Placental pericyte (primary cell): ENCODE measurements around the gene PARP9. TPM values are rescaled to one million over a fixed set of nuclear protein-coding genes. Genes with fewer than 3 reads are reported as not detected.

Experiments
- small RNA-seq: library from RNA; depleted of rRNA; stranded (forward); fragments of <200 nt; gene quantifications from one replicate; pipeline ENCODE3, GENCODE V24; 2012; ENCODE audit warnings: low replicate concordance
- total RNA-seq: library from RNA; depleted of rRNA; stranded (reverse); fragments of >200 nt; gene quantifications from 2 replicates; pipeline ENCODE4 v1.2.3, GENCODE V29; 2012

The PARP9 gene
- total RNA-seq = 12.5 and 20.5 TPM in 2 replicates

DNA sequence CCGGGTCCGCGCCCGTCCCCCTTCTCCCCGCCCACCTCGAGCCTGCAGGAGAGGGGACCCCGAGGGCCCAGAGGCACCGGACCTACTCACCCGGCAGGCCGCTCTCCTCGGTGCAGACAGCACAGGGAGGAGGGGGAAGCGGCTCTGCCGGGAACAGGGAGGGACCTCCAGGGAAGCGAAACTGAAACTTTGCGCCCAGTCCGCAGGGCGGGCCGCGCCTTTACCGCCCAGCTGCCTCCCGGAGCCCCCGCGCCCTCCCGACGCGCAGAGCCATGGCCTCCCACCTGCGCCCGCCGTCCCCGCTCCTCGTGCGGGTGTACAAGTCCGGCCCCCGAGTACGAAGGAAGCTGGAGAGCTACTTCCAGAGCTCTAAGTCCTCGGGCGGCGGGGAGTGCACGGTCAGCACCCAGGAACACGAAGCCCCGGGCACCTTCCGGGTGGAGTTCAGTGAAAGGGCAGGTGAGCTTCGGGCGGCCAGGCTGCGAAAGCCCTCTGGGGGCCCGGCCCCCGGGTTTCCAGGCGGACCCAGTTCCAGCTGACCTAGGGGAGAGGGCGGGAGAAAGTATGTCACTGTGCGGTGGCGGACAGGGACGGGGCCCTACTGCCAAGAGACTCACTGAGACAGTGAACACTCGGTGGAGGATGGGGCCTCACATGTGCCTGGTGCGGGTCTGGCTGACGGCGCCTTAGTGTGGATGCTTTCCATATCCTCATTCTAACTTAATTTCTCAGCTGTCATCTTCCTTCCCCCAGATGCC, at the start of gene PARP9, which contains the start of gene DTX3L:
Gene PARP9, minus strand, starts transcription at position 146 of the 758 bp plus-strand sequence. CDS start 4,680 bp downstream, outside the sequence.
Gene DTX3L, plus strand, starts transcription at position 184 of the 758 bp plus-strand sequence. Its CDS starts 89 bp downstream, at position 273.

GRCh38 chr3:122577409-122578031, 13.4 kb upstream of the PARP9 start, which contains the start of gene PARP15:
TSS of gene PARP15 (plus strand) at chr3:122577650. CDS start at chr3:122577668, 18 bp downstream.

DNA sequence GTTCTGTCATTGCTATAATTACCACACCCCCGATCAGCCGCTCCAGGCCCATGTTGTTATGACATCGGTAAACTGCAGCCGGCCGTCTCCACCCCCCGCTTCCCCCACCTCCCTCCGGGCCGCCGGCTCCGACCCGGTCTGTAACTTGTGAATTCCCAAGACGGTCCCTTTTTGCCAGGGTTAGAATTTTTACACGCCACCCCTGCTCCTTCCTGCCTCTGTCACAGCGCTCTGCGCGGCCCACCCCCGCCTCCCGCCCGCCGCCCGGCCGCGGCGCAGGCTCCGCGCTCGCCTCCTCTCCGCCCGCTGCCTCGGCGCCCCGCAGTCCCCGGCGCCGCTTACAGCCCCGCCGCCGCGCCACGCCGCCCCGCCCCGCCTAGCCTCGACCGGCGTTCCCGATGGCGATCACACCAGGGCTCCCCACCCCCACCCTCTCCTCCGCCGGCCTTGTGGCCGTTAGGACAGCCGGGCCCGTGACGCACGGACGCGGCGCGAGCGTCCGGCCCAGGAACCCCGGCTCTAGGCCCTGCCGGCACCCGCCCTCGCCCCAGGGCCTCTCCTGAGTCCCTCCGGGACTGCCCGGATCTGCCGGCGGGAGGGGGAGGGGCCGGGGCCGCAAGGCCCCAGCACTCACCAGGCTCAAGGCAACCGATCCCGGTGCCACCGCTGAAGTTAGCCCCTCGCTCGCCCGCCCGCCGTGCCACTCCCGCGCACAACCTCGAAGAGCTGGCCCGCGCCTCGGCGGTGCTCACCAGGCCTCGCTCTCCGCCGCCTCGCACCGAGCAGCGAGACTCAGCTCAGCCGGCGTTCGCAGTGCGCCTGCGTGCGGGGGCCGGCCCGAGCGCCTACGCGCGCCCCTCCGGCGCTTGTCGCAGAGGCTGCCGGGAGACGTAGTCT, 49.7 kb downstream of the PARP9 start, which contains the start of gene KPNA1:
Gene KPNA1, minus strand, starts transcription at position 817 of the 897 bp plus-strand sequence. CDS start 18,374 bp downstream, outside the sequence.

Small RNA genes within 50 kb of the gene (small RNA-seq; reads per million reads assigned to genes)
- not detected for gene AC096861.1

Other genes with a start within 250 kb of the PARP9 start
- 0.44 TPM in 1 of 2 replicates, not detected in the other for gene CSTA, start 239.1 kb downstream of the PARP9 start, total RNA-seq
- 17.3 and 27.3 TPM in 2 replicates for gene MIX23, start 181.1 kb downstream of the PARP9 start, total RNA-seq
- 4.3 and 5.5 TPM in 2 replicates for gene FAM162A, start 180.1 kb downstream of the PARP9 start, total RNA-seq
- 4.6 and 6.6 TPM in 2 replicates for gene WDR5B, start 148.2 kb downstream of the PARP9 start, total RNA-seq
- 36.1 and 44.2 TPM in 2 replicates for gene KPNA1, start 49.4 kb downstream of the PARP9 start, total RNA-seq
- 21.7 and 29.2 TPM in 2 replicates for gene DTX3L, start within 50 bp of the PARP9 start, total RNA-seq
- 0.14 and 0.22 TPM in 2 replicates for gene PARP15, start 13.3 kb upstream of the PARP9 start, total RNA-seq
- 54.8 and 56.2 TPM in 2 replicates for gene PARP14, start 116.5 kb upstream of the PARP9 start, total RNA-seq
- gene HSPBAP1, start 229.5 kb upstream of the PARP9 start, total RNA-seq = 5.4 and 7.9 TPM in 2 replicates
- 19.5 and 26.3 TPM in 2 replicates for gene SLC49A4, start 230.8 kb upstream of the PARP9 start, total RNA-seq